GM12865 (cell line): ENCODE measurements around the gene PARP11.

ENCODE experiments used
- DNase-seq: peaks from one replicate; pipeline ENCODE4 v3.0.0; 2010; ENCODE audit warnings: low read depth
- H3K4me3 ChIP-seq: 2 replicates; pipeline ENCODE4 v1.5.1; 2011; ENCODE audit warnings: mild to moderate bottlenecking, low read depth, low read length, control low read depth
- CTCF ChIP-seq: IDR thresholded peaks from 2 replicates; pipeline ENCODE4 v1.5.1; 2011; ENCODE audit warnings: low read length, control low read depth, low read depth, inconsistent platforms; ENCODE audit not compliant: insufficient read depth; ENCODE audit errors: missing control alignments

PARP11 gene

GRCh38 chr12:3911409-3911808, 38.2 kb upstream of the PARP11 start:
- no peak for DNase-seq
- H3K4me3 ChIP-seq = no peak overlapping the region
- TF ChIP-seq CTCF = no peak

GRCh38 chr12:3905664-3906063, 32.5 kb upstream of the PARP11 start:
- no peak overlapping the region for H3K4me3 ChIP-seq
- DNase-seq = no peak
- TF ChIP-seq CTCF = no peak

GRCh38 chr12:3904999-3905398, 31.8 kb upstream of the PARP11 start:
- no peak for TF ChIP-seq CTCF
- DNase-seq = no peak
- no peak overlapping the region for H3K4me3 ChIP-seq

GRCh38 chr12:3902921-3903320, 29.7 kb upstream of the PARP11 start:
- TF ChIP-seq CTCF = no peak
- H3K4me3 ChIP-seq = no peak overlapping the region
- DNase-seq = no peak

- TF ChIP-seq CTCF = no peak
- no peak for DNase-seq
- H3K4me3 ChIP-seq = no peak overlapping the region
Observed at GRCh38 chr12:3901116-3901515, 27.9 kb upstream of the PARP11 start.

GRCh38 chr12:3898756-3899155, 25.6 kb upstream of the PARP11 start:
- H3K4me3 ChIP-seq = no peak overlapping the region
- no peak for DNase-seq
- TF ChIP-seq CTCF = no peak

- no peak for DNase-seq
Observed at GRCh38 chr12:3897371-3897971, 24.3 kb upstream of the PARP11 start.

More at GRCh38 chr12:3897371-3897971, 24.3 kb upstream of the PARP11 start:
- no peak overlapping the region for H3K4me3 ChIP-seq
- no peak for TF ChIP-seq CTCF
